ENCODE data around the gene LRRC32. TPM values are rescaled to one million over a fixed set of nuclear protein-coding genes. Genes with fewer than 3 reads are reported as not detected.

The LRRC32 gene
- total RNA-seq, 1 experiment from 2014 or later, result 0.15 TPM

DNA sequence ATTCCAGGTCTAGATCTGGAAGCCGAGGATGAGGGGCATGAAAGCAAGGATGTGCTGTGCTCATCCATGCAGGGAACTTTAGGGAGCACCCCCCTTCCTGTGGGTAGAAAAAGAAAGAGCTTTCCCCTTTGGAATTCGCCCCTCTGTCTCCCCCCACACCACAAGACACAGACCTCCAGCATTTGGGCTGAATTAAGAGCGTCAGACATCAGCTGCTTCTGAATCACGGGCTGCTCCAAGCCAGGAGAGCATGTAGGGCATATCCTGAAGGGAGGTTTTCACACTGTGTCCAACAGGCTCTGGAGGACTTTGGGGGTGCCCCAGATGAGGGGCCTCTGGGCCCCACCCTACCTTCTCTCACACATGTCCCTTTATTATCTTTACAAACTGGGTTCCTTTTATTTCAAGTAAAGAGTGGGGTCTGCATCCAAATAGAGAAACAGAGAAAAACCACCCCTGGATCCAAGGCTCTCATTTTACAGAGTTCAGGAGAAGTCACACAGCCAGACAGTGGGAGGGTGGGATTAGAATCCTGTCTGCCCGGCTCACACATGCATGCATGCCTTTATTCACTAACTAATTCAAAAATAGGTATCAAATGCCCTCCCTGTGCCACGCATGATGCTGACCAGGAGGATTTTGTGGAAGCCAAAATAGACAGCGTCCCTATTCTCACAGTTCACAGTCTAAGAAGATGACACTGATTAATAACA is 52.8 kb downstream of the LRRC32 start:
- TF ChIP-seq, protein P1, sequence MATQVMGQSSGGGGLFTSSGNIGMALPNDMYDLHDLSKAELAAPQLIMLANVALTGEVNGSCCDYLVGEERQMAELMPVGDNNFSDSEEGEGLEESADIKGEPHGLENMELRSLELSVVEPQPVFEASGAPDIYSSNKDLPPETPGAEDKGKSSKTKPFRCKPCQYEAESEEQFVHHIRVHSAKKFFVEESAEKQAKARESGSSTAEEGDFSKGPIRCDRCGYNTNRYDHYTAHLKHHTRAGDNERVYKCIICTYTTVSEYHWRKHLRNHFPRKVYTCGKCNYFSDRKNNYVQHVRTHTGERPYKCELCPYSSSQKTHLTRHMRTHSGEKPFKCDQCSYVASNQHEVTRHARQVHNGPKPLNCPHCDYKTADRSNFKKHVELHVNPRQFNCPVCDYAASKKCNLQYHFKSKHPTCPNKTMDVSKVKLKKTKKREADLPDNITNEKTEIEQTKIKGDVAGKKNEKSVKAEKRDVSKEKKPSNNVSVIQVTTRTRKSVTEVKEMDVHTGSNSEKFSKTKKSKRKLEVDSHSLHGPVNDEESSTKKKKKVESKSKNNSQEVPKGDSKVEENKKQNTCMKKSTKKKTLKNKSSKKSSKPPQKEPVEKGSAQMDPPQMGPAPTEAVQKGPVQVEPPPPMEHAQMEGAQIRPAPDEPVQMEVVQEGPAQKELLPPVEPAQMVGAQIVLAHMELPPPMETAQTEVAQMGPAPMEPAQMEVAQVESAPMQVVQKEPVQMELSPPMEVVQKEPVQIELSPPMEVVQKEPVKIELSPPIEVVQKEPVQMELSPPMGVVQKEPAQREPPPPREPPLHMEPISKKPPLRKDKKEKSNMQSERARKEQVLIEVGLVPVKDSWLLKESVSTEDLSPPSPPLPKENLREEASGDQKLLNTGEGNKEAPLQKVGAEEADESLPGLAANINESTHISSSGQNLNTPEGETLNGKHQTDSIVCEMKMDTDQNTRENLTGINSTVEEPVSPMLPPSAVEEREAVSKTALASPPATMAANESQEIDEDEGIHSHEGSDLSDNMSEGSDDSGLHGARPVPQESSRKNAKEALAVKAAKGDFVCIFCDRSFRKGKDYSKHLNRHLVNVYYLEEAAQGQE (IDR thresholded peaks at IDR 0.05; ENCODE audit: insufficient read depth in 1 of 2, low read depth in 2 of 2, low read length in 1 of 2), result no peak
- TF ChIP-seq SIN3A (IDR thresholded peaks at IDR 0.05; ENCODE audit: borderline replicate concordance, insufficient read depth, low read depth, low read length) (no peak), TCF7L2 (IDR thresholded peaks at IDR 0.05; ENCODE audit: low read depth, low read length) (no peak), POLR2AphosphoS5 (IDR thresholded peaks at IDR 0.05; ENCODE audit: low read depth, low read length) (no peak)
- TF ChIP-seq, protein P2, sequence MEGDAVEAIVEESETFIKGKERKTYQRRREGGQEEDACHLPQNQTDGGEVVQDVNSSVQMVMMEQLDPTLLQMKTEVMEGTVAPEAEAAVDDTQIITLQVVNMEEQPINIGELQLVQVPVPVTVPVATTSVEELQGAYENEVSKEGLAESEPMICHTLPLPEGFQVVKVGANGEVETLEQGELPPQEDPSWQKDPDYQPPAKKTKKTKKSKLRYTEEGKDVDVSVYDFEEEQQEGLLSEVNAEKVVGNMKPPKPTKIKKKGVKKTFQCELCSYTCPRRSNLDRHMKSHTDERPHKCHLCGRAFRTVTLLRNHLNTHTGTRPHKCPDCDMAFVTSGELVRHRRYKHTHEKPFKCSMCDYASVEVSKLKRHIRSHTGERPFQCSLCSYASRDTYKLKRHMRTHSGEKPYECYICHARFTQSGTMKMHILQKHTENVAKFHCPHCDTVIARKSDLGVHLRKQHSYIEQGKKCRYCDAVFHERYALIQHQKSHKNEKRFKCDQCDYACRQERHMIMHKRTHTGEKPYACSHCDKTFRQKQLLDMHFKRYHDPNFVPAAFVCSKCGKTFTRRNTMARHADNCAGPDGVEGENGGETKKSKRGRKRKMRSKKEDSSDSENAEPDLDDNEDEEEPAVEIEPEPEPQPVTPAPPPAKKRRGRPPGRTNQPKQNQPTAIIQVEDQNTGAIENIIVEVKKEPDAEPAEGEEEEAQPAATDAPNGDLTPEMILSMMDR (IDR thresholded peaks at IDR 0.05), result no peak
- no peaks in the 10 kb centered on the region for H3K27me3 ChIP-seq (ENCODE audit: control insufficient read depth, insufficient read depth, low read length)
- in situ Hi-C loops (cut with HindIII; ENCODE audit: low pct_unique_long_range_greater_than_20kb, low sequenced_read_pairs), result no loop called here
- H3K27ac ChIP-seq (ENCODE audit: low read length), result no peak overlapping the region
- DNase-seq (ENCODE audit: low read depth, low spot score), result no peak
- POLR2A ChIA-PET, result no interaction called here
- H3K9me3 ChIP-seq (ENCODE audit: control insufficient read depth, insufficient read depth, low read depth, low read length), result no peaks in the 10 kb centered on the region
- no peaks in the 10 kb centered on the region for H3K36me3 ChIP-seq (ENCODE audit: control insufficient read depth, insufficient read depth, low read length)
- peaks cover 4% of the 10 kb centered on the region; the same call in 1 of the 2 replicates for H3K4me1 ChIP-seq (ENCODE audit: control insufficient read depth, insufficient read depth, low read length)
- no peak overlapping the region for H3K4me3 ChIP-seq (ENCODE audit: low read depth in 2 of 2, low read length in 2 of 2)
- no TSS peak for BruUV-seq (replicated peaks)
- CTCF ChIA-PET, result no interaction called here
- intact Hi-C loops (cut with micrococcal nuclease; ENCODE audit: unreplicated experiment), result no loop called here
- ATAC-seq, result no peak

DNA sequence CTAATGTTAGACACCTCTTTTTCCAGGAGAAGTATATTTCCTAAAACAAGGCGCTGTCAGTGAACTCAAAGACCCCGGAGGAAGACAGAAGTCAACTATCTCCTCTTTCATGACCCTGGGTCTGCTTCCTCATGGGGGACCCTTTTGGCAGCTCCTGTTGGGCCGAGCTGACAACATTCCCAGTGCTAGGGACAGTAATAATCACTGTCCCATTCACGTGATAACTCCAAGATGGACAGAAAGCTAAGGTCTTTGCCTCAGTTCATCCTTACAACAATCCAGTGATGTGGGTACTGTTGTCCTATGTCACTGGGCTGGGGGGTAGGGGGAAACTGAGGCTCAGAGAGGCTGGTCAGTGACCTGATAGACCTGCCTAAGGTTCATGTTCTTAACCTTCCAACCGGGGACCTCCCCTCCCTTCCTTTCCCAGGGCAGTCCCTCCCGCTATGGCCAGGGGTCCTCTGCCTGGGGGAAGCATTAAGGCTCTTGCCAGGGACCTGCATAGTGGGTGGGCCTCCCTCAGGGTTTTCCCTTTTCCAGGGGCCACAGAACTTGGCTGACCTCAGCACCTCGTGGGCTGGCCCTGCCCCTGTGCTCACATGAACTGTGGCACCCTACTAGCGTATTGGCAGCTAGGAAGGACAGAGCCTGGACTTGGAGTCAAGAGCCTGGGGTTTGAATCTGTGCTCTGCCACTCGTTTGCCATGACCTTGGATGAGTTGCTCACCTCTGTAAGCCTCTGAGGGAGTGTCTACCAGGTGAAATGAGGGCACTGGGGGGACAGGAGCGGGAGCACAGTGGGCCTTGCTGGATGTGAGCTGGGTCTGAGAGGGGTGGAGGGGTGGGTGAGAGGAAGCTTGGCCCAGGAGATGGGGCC is 53.6 kb downstream of the LRRC32 start:
- Histone ChIP-seq H3K4me3 (ENCODE audit: low read depth in 2 of 2, low read length in 2 of 2) (no peak overlapping the region), H3K36me3 (ENCODE audit: control insufficient read depth, insufficient read depth, low read length) (no peaks in the 10 kb centered on the region), H3K4me1 (ENCODE audit: control insufficient read depth, insufficient read depth, low read length) (peaks cover 4% of the 10 kb centered on the region; the same call in 1 of the 2 replicates), H3K9me3 (ENCODE audit: control insufficient read depth, insufficient read depth, low read depth, low read length) (no peaks in the 10 kb centered on the region), H3K27ac (ENCODE audit: low read length) (no peak overlapping the region), H3K27me3 (ENCODE audit: control insufficient read depth, insufficient read depth, low read length) (no peaks in the 10 kb centered on the region)
- in situ Hi-C loops (cut with HindIII; ENCODE audit: low pct_unique_long_range_greater_than_20kb, low sequenced_read_pairs) (no loop called here), intact Hi-C loops (cut with micrococcal nuclease; ENCODE audit: unreplicated experiment) (no loop called here)
- no peak for ATAC-seq
- no TSS peak for BruUV-seq (replicated peaks)
- ChIA-PET POLR2A (no interaction called here), CTCF (no interaction called here)
- no peak for DNase-seq (ENCODE audit: low read depth, low spot score)
- TF ChIP-seq, protein P1 (IDR thresholded peaks at IDR 0.05; ENCODE audit: insufficient read depth in 1 of 2, low read depth in 2 of 2, low read length in 1 of 2), result no peak
- no peak for TF ChIP-seq SIN3A (IDR thresholded peaks at IDR 0.05; ENCODE audit: borderline replicate concordance, insufficient read depth, low read depth, low read length)
- TF ChIP-seq TCF7L2 (IDR thresholded peaks at IDR 0.05; ENCODE audit: low read depth, low read length), result no peak
- TF ChIP-seq POLR2AphosphoS5 (IDR thresholded peaks at IDR 0.05; ENCODE audit: low read depth, low read length), result no peak
- TF ChIP-seq, protein P2 (IDR thresholded peaks at IDR 0.05), result no peak

Measured in Panc1 (cell line).